HG03045 (cell line): ENCODE measurements around the gene PGAP3.
A peak's percentile ranks its signal among the peaks of the same experiment; 100 is the strongest.
"Not testable (repeated sequence)": the region's sequence is repeated elsewhere in the genome, so short reads cannot be mapped to it uniquely, and the experiment has no call there.

ENCODE experiments used
- ATAC-seq: cut with Tn5 transposase; IDR thresholded peaks from one replicate; pipeline ENCODE4 v1.9.1; 2021; ENCODE audit warnings: mild to moderate bottlenecking, moderate library complexity; ENCODE audit not compliant: unreplicated experiment

The PGAP3 gene, protein sequence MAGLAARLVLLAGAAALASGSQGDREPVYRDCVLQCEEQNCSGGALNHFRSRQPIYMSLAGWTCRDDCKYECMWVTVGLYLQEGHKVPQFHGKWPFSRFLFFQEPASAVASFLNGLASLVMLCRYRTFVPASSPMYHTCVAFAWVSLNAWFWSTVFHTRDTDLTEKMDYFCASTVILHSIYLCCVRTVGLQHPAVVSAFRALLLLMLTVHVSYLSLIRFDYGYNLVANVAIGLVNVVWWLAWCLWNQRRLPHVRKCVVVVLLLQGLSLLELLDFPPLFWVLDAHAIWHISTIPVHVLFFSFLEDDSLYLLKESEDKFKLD

DNA sequence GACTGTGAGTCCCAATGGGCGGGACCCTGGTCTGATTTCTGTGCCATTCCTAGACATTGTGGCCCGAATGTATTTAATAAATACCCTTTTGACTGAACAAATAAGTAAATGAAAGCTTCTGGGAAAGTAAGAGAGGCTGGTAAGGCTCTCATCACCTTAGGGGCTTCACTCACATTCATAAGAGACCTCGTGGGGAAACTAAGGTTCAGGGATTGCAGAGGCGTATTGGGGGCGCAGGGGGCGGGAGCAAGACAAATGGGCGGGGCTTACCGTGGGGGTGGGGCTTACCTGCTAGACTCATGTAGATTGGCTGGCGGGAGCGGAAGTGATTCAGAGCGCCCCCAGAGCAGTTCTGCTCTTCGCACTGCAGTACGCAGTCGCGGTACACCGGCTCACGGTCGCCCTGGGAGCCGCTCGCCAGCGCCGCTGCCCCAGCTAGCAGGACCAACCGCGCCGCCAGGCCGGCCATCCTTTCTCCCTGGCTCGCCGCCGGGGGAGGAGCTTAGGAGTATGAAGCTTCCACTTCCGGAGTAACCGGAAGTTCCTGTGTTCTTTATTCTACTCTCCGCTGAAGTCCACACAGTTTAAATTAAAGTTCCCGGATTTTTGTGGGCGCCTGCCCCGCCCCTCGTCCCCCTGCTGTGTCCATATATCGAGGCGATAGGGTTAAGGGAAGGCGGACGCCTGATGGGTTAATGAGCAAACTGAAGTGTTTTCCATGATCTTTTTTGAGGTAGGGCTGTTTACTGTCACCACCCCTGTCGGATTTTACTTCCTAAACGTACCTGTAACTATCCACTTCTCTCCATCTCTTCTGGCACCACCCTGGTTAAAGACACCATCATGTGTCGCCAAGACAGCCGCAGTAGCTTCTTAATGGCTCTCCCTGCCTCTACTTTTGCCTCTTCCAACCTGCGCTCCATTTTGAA is at the start of gene PGAP3:
TSS of gene PGAP3 (minus strand) at position 512 of the 929 bp plus-strand sequence. CDS start at position 469, 43 bp downstream.
- peak; percentile 74 for ATAC-seq

DNA sequence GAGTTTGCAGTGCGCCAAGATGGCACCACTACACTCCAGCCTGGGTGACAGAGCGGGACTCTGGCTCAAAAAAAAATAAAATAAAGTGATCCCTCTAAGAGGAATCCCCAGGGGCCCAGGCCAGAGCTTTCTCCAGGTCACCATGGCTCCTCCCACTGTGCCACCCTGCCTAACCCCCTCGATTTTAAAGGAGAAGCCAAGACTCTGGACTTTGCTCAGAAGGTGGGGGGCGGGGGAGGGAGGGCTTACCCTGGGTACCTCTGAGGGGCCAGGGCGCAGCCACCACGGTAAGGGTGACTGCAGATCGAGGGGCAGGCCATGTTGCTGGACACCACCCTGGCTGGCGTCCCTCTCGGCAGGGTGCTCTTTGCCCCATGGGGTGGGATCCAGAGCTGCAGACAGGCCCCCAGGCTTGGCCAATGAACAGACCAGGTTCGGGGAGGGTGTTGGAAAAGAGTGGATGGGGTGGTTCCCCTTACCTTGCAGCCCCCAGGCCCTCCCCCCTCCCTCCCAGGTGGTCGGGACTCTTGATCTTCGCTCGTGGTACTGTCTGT is 49.4 kb upstream of the PGAP3 start:
- no peak for ATAC-seq

DNA sequence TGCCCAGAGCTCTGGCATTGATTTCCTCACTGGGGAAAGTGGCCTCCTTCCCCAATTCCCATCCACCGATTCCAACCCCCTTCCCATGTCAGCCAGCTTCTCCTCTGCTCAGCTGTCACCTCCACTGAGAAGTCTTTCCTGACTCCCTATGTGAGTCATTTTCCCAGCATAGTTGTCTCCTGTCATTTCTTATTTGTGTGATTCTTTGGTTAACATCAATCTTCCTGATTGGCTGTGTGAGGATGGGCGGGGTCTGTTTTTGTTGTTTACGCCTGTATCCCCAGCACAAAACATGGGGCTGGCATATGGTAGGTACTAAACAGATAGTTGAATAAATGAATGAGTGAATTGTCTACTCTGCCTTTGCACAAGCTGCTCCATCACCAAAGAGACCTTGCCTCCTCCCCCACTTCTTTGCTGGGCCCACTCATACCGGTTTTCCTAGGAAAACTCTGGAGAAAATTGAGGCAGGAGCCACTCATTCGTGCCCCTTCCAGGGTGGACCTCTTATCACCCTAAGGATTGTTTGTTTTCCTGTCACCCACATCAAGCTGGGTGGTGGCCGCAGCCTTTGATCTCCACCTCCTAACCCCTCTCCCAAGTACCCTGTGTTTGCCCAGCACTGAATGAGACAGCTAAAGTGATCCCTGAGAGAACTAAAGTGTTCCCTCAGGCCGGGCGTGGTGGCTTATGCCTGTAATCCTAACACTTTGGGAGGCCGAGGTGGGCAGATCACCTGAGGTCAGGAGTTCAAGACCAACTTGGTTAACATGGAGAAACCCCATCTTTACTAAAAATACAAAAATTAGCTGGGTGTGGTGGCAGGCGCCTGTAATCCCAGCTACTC is 48.7 kb upstream of the PGAP3 start:
- no peak for ATAC-seq

DNA sequence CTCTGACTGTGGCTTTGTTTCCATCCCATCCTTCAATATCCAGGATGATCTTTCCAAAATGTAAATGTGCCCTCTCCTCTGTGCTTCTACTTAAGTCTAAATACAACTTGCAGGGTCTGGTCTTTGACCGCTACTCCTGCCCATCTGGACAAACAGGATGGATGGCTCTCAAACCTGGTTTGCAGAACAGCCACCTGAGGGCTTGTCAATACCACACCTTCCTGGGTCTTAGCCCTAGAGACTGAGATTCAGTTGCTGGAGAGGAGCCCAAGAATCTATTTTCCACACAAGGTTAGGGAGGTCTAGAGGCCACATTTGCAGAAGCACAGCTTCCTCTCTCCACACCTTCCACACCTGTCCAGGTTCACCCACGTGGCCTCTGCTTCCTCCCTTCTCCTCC is 48.0 kb upstream of the PGAP3 start:
- no peak for ATAC-seq

DNA sequence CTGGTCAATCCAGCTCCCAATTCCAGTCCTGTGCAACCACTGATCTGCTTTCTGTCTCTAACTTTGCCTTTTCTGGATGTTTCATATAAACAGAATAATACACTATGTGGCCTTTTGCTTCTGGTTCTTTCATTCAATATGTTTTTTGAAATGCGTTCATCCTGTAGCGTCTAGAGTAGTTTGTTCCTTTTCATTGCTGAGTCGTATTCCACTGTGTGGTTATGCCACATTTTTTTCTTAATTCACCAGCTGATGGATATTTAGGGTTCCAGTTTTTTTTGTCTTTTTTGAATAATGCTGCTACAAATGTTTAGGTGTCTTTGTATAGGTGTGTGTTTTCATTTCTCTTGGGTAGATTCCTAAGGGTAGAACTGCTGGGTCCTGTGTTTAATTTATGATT is 44.7 kb upstream of the PGAP3 start:
- no peak for ATAC-seq

DNA sequence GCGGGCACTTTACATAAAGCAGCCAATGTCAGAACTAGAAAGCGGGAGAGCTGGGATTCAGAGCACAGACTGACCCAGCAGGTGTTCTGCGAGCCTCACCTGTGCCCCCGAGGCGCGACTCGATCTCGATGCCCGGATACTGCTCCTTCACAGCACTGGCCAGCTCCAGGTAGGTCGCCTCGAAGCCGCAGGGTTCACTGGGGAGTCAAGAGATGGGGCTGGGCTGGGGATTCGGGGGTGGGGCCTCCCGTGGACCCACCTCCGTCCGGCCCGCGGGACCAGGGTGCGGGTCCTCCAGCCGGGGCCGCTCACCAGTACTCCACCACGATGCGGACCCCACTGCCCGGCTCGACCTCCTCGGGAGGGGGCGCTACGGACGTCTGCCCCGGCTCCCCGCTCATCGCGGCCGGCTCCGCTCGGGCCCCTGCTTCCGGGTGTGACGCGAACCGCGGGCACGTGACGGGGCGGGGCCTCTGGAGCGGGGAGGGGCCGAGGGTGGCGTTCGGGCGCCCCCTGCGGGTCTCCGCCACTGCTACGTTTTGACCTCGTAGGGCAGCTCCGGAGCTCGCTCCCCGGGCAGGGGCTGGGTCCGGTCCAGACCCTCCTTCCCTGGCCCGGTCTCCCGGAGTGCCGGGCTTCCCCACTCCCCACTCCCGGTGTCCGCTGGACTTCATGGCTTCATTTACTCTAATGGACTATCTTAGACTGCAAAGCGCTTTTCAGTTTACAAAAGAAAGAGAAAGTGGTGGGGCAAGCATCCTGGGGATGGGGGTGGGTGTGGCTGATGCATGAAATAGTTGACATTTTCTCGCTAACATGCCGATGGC is 42.5 kb upstream of the PGAP3 start, which contains the start of gene MIEN1:
TSS of gene MIEN1 (minus strand) at position 438 of the 827 bp plus-strand sequence. CDS start at position 401, 37 bp downstream.
- ATAC-seq: peak; percentile 93

DNA sequence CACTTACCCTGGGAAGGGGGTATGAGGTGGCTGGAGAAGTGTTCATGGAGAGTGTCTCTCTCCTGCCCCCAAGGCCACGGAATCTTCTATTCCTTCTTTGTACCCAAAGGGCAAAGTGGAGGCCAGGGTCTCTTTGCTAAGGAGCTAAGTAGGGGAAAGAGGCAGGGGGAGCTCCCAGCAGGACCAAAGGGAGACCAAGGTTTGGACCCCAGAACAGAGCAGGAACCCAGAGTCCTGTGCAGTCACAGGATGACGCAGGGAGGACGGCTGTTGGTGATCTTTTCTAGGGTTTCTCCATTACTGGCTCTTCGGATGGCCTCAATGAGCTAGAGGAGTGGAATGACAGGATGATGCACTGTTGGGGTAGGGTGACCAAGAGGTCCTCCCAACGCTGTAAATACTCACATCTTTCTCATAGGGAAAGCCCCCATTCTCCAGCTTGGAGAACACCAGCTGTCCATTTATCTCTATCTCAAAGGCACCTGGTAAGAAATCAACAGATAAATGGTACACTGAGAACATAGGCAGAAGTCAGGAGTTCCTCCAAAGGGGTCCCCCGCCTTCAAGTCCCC is 41.5 kb upstream of the PGAP3 start:
- ATAC-seq: no peak

DNA sequence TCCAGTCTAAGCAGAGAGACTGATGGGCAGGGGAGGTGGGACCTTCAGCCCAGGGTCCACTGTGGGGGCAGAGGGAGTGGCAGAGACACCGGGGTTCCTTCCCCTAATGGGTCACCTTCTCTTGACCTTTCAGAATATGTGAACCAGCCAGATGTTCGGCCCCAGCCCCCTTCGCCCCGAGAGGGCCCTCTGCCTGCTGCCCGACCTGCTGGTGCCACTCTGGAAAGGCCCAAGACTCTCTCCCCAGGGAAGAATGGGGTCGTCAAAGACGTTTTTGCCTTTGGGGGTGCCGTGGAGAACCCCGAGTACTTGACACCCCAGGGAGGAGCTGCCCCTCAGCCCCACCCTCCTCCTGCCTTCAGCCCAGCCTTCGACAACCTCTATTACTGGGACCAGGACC is 39.7 kb upstream of the PGAP3 start:
- ATAC-seq: no peak

DNA sequence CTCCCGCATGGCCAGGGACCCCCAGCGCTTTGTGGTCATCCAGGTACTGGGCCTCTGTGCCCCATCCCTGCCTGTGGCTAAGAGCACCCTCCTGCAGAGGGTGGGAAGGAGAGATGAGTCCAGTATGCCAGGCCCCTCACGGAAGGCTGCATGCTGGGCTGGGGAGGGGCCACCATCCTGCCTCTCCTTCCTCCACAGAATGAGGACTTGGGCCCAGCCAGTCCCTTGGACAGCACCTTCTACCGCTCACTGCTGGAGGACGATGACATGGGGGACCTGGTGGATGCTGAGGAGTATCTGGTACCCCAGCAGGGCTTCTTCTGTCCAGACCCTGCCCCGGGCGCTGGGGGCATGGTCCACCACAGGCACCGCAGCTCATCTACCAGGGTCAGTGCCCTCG is 38.8 kb upstream of the PGAP3 start:
- ATAC-seq: no peak

DNA sequence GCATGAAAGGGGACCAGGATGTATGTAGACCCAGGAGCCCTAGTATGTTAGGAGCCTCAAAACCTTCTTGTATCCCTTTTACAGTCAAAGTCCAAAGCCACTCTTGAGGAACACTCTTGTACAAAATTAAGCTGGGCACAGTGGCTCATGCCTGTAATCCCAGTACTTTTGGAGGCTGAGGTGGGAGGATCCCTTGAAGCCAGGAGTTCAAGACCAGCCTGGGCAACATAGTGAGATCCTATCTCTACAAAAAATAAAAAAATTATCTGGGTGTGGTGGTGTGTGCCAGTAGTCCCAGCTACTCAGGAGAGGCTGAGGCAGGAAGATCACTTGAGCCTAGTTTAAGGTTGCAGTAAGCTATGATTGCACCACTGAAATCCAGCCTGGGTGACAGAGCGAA is 38.1 kb upstream of the PGAP3 start:
- ATAC-seq: not testable (repeated sequence)

DNA sequence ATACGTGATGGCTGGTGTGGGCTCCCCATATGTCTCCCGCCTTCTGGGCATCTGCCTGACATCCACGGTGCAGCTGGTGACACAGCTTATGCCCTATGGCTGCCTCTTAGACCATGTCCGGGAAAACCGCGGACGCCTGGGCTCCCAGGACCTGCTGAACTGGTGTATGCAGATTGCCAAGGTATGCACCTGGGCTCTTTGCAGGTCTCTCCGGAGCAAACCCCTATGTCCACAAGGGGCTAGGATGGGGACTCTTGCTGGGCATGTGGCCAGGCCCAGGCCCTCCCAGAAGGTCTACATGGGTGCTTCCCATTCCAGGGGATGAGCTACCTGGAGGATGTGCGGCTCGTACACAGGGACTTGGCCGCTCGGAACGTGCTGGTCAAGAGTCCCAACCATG is 36.9 kb upstream of the PGAP3 start:
- no peak for ATAC-seq

DNA sequence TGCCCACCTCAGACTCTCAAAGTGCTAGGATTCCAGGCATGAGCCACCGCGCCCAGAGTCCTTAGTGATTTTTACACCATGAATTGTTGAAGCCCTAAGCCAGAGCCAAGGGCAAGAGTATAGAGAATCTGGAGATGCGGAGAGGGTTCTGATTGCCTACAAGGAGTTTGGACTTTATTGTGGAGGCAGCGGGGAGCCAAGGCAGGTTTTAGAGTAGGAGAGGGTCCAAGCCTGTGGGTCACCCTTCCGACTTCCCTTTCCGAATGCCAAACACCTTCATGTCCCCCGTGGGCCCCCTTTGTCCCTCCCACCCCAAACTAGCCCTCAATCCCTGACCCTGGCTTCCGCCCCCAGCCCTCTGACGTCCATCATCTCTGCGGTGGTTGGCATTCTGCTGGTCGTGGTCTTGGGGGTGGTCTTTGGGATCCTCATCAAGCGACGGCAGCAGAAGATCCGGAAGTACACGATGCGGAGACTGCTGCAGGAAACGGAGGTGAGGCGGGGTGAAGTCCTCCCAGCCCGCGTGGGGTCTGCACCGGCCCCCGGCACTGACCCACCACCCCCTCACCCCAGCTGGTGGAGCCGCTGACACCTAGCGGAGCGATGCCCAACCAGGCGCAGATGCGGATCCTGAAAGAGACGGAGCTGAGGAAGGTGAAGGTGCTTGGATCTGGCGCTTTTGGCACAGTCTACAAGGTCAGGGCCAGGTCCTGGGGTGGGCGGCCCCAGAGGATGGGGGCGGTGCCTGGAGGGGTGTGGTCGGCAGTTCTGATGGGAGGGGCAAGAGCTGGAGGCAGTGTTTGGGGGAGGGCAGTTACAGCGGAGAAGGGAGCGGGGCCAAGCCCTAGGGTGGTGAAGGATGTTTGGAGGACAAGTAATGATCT is 35.4 kb upstream of the PGAP3 start:
- ATAC-seq: no peak

DNA sequence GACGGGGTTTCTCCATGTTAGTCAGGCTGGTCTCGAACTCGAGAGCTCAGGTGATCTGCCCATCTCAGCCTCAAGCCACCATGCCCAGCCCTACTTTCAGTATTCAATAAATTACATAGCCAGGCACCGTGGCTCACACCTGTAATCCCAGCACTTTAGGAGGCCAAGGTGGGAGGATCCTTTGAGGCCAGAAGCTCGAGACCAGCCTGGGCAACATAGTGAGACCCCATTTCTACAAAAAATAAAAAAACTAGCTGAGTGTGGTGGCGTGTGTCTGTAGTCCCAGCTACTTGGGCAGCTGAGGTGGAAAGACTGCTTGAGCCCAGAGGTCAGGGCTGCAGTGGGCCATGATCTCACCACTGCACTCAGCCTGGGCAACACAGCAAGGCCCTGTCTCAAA is 34.2 kb upstream of the PGAP3 start:
- ATAC-seq: no peak

DNA sequence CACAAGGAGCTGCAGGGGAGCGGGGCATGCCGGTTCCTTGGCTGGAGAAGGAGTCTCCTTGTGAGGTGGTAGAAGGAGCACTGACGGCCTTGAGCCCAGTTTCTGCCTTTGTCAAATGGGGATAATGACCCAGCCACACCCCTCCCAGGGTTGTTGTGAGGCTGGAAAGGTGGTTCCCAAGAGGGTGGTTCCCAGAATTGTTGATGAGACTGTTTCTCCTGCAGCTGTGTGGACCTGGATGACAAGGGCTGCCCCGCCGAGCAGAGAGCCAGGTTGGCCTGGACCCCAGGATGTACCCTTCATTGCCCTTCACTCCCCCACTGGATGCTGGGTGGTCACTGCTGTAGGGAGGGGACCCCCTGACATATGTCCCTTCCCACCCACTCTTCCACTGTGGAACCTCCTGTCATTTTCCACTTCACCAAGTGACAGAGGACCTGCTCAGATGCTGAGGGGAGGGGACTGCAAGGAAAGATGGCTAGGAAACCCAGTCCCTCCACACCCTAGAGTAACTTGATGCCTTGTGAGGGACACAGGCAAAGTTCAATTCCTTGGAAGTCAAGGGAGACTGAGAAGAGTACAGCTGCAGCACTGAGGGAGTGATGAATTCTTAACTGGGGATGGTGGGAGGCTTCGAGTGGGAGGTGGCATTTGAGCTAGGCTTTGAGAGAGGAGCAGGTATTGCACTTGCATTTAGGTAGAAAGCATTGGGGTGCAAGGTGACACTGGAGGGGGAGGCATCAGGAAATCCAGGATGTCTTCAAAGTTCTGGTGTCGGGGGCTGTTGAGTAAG is 31.9 kb upstream of the PGAP3 start:
- no peak for ATAC-seq

DNA sequence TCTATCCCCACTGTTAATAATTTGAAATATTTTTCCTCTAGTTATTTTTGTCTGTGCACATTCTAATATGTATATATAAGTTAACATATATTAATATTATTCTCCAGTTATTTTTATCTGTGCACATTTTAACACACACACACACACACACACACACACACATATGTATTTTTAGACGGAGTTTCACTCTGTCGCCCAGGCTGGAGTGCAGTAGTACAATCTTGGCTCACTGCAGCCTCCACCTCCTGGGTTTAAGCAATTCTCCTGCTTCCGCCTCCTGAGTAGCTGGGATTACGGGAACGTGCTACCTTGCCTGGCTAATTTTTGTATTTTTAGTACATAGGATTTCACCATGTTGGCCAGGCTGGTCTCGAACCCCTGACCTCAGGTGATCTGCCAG is 29.8 kb upstream of the PGAP3 start:
- ATAC-seq: no peak

DNA sequence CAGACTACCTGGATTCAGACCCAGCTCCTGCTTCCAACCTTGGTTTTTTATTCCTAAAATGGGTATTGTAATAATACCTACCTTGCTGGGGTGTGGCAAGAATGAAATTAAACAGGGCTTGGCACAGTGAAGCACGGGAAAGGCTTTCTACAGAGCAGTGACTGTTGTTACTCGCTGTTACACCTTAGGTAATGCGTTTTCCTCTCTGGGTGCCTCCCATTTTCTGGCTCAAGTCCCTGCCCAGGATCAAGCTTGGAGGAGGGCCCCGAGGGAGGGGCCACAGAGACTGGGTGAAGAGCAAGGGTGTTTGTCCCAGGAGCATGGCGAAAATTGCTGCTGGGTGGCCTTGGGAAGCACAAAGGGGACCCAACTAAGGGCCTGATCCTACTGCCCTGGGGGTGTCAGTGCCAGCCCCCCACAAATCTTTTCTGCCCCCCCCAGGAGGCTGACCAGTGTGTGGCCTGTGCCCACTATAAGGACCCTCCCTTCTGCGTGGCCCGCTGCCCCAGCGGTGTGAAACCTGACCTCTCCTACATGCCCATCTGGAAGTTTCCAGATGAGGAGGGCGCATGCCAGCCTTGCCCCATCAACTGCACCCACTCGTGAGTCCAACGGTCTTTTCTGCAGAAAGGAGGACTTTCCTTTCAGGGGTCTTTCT is 29.2 kb upstream of the PGAP3 start:
- no peak for ATAC-seq
